Stomach (tissue), 9 donors: ENCODE measurements around the gene GNAO1. TPM values are rescaled to one million over a fixed set of nuclear protein-coding genes. Genes with fewer than 3 reads are reported as not detected.

Source experiments
- DNase-seq, 2 donors: peaks; one replicate each; pipeline versions ENCODE4 v3.0.0 to v3.0.0-alpha.2; 2013 to 2019
- H3K27ac ChIP-seq, 5 donors: fragments of 200-600 bp in 4 of 5; sonication (generic) in 4 of 5; one replicate each; pipeline ENCODE4 v1.5.1; 2013 to 2019; ENCODE audit warnings: mild to moderate bottlenecking in 1 of 5, moderate library complexity in 1 of 5
- H3K27me3 ChIP-seq, 3 donors: fragments of 200-600 bp; sonication (generic); one replicate each; pipeline ENCODE4 v1.5.1; 2017 to 2019; ENCODE audit warnings: mixed run types in 1 of 3
- H3K36me3 ChIP-seq, 4 donors: fragments of 200-600 bp; sonication (generic); 1 replicate in 3 of 4; 2 replicates in 1 of 4; pipeline ENCODE4 v1.5.1; 2016 to 2019
- H3K4me1 ChIP-seq, 4 donors: fragments of 200-600 bp; sonication (generic); one replicate each; pipeline ENCODE4 v1.5.1; 2016 to 2019
- H3K4me3 ChIP-seq, 4 donors: fragments of 200-600 bp; sonication (generic) in 3 of 4; one replicate each; pipeline ENCODE4 v1.5.1; 2016 to 2019; ENCODE audit warnings: mild to moderate bottlenecking in 1 of 4
- H3K9me3 ChIP-seq, 4 donors: fragments of 200-600 bp; sonication (generic); one replicate each; pipeline ENCODE4 v1.5.1; 2016 to 2019
- CTCF ChIP-seq, 7 experiments: fragments of 450-650 bp in 4 of 7; fragments of 200-600 bp in 3 of 7; sonication (generic) in 3 of 7; IDR thresholded peaks; one replicate each; pipeline ENCODE4 v1.5.1; 2016 to 2019; ENCODE audit warnings: antibody characterized with exemption in 7 of 7, control low read depth in 2 of 7, mild to moderate bottlenecking in 1 of 7
- EP300 ChIP-seq: sonication (generic); formaldehyde crosslinking; IDR thresholded peaks from one replicate; pipeline ENCODE4 v1.6.1; 2017; ENCODE audit warnings: antibody characterized with exemption
- POLR2A ChIP-seq, 4 donors: fragments of 450-650 bp; IDR thresholded peaks; one replicate each; pipeline ENCODE4 v1.6.1; 2016; ENCODE audit warnings: antibody characterized with exemption in 4 of 4, control low read depth in 2 of 4, mild to moderate bottlenecking in 1 of 4, moderate library complexity in 1 of 4
- POLR2AphosphoS5 ChIP-seq, 3 donors: sonication (generic); formaldehyde crosslinking; IDR thresholded peaks; one replicate each; pipeline ENCODE4 v1.6.1; 2016; ENCODE audit warnings: antibody characterized with exemption in 3 of 3
- WGBS, 5 donors: extraction: QIAGEN DNeasy Blood & Tissue Kit in 3 of 5; methylation state at CpG; one replicate each; pipeline versions ENCODE4 v1.1.5 to v1.1.7; 2013 to 2018; 5-methylcytosine and 5-hydroxymethylcytosine counted together
- intact Hi-C: fragments of 100-400 bp; cut with DNase I; formaldehyde crosslinking; loops from one replicate; pipeline ENCODE4 v1.15.1; 2023; ENCODE audit warnings: low total_unique reads
- polyA plus RNA-seq, 3 donors: library from polyadenylated mRNA; stranded (reverse); fragments of 200-250 nt; gene quantifications; one replicate each; pipeline ENCODE4 v1.2.3, GENCODE V29; 2013
- total RNA-seq, 5 donors: library from RNA; depleted of rRNA; stranded (reverse); fragments of >200 nt; gene quantifications; one replicate each; pipeline versions ENCODE4 v1.1.0 to v1.2.3, GENCODE V29; 2014 to 2016
- donor health status: healthy with polysubstance abuse.
- donor health status: Bipolar disorder and iron deficiency.
- donor health status: healthy.

The GNAO1 gene
- total and polyA plus RNA-seq, 8 donors: 2.3 to 42.0 (median 4.7) TPM

DNA sequence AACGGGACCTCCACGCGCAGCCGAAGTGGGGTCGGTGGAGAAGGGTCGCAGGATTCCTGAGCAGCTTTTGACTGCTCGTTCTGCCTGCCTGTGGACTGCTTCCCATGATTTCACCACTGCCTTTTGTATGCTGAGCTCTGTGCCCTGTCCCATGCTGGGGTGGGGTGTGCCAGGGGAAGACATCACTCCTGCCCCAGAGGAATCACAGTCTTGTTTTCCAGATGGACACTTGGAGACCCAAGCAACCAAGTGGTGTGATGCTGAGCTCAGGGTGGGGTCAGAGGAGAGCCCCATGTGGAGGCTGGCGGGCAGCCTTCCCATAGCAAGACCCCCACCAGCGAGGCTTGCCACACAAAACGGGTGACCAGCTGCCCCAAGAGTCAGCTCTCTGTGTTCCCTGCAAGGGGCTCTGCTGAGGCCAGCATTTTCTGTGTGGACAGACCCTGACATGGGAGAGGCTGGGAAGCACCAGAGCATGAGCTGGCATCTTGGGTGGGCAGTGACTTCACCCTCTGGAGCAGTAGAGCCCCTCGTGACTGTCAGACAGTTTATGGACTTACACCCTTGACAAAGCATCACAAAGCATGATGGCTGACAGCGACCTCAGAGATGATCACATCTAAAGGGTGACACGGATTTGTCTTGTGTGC is 111.9 kb downstream of the GNAO1 start:
- intact Hi-C loops: no loop called here
- 88 to 90% (median 88%) methylated on average over 12 to 13 of the region's 13 CpGs for WGBS, 5 donors
- Histone ChIP-seq H3K27ac (no peak overlapping the region), H3K4me1 (peaks cover 0 to 33% (median 14%) of the 10 kb centered on the region in 4 donors), H3K9me3 (no peaks in the 10 kb centered on the region), H3K4me3 (no peak overlapping the region), H3K36me3 (no peaks in the 10 kb centered on the region), H3K27me3 (no peaks in the 10 kb centered on the region)
- no peak for DNase-seq
- TF ChIP-seq EP300 (no peak), POLR2AphosphoS5 (IDR thresholded peaks at IDR 0.05) (no peak), POLR2A (IDR thresholded peaks at IDR 0.05) (no peak), CTCF (IDR thresholded peaks at IDR 0.05) (no peak)

DNA sequence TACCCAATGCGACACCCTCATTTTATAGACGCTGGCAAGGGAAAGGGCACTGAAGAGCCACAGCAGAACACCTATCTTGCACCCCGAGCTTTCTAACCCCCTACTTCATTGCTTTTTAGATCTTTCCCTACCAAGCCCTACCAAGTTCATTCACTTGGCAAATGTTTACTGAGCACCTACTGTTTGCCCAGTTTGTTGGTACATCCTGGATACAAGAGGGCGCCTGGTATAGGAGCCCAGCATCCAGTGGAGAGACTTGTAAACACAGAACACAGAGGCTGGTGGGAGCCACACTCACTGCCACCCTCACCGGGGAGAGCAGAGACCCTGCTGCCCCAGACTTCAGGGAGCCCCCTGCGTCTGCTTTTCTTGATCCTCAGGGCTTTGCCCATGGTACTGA is 112.6 kb downstream of the GNAO1 start:
- no peak for DNase-seq
- no peaks in the 10 kb centered on the region for H3K9me3 ChIP-seq
- no peaks in the 10 kb centered on the region for H3K27me3 ChIP-seq
- TF ChIP-seq POLR2AphosphoS5 (IDR thresholded peaks at IDR 0.05) (no peak), CTCF (IDR thresholded peaks at IDR 0.05) (no peak)
- peaks cover 0 to 32% (median 13%) of the 10 kb centered on the region in 4 donors for H3K4me1 ChIP-seq
- intact Hi-C loops: no loop called here
- H3K27ac ChIP-seq: no peak overlapping the region
- no peak overlapping the region for H3K4me3 ChIP-seq
- WGBS, 5 donors: 68 to 80% (median 71%) methylated on average over 6 of the region's 6 CpGs
- no peaks in the 10 kb centered on the region for H3K36me3 ChIP-seq

DNA sequence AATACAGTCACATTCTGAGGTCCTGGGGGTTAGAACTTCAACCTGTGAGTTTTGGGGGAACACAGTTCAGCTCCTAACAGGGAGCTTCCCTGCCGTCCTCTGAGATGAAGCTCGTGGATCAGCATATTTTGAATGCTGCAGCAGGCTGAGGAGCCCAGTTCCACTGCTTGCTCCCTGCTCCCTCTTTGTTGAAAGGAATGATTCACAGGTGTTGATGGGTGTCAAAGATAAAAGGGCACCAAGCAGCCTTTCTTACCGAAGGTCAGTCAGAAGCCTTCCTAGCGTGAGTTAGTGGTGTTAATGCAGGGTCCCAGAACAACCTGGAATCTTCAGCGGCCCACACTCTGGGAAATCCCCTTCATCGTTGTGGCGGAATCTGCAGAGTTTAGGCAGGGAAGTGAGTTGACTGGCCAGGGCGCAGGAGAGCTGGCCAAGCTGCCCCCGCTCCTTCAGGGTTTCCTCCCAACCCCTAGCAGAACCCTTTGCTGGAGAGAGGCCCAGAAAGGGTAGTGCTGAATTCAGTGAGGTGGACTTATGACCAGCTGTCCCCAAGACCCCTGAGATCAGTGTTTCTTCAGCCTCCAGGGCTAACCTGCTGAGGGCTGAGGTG is 114.8 kb downstream of the GNAO1 start:
- 33 to 56% (median 48%) methylated on average over 9 of the region's 9 CpGs for WGBS, 5 donors
- Histone ChIP-seq H3K4me3 (no peak overlapping the region), H3K9me3 (no peaks in the 10 kb centered on the region), H3K27ac (peak overlapping the region in 1 of 5 donors; percentile 10), H3K36me3 (no peaks in the 10 kb centered on the region), H3K4me1 (peaks cover 0 to 12% (median 6%) of the 10 kb centered on the region in 4 donors), H3K27me3 (no peaks in the 10 kb centered on the region)
- DNase-seq: peak in 1 of 2 donors; percentile 24
- TF ChIP-seq POLR2A (IDR thresholded peaks at IDR 0.05): no peak
- TF ChIP-seq CTCF (IDR thresholded peaks at IDR 0.05): no peak
- no peak for TF ChIP-seq POLR2AphosphoS5 (IDR thresholded peaks at IDR 0.05)
- no peak for TF ChIP-seq EP300
- intact Hi-C loops: no loop called here

DNA sequence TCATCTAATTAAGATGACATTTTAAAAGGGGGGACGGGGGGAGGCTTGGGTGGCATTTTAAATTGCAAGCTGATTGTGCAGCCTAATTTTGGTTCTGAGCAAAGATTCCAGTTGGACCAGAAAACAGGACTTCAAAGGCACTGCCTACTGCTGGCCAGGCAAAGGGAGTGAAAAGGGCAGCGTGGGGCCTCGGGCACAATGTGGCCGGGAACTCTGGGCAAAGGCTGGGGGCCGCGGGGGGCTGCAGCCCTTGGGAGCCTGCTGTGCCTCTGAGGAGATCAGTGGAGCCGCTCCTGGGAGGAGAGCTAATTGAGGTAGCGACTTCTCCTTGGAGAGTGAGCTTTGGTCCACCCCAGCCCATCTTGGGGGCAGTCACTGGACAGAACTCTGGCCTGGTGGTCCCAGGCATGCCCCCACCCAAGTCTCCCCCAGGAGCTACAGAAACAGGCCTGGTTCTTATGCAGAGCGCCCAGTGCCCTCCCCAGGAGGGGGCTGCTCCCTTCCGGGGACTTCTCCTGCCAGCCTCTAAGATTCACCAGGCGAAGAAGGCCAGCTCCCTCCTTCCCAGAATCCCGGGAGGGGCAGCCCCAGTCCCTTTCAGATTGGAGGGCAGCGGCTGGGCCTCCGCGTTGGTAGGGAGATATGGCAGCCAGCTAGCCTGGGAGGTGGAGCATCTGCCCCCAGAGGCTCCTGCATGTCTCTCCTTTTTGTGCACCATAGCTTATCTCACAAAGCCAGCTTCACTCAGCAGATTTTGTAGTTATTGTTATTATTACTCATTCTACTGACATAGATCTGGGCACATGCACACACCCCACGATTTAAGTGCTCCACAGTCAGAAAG is 115.6 kb downstream of the GNAO1 start:
- Histone ChIP-seq H3K9me3 (no peaks in the 10 kb centered on the region), H3K4me1 (peaks cover 0 to 8% (median 4%) of the 10 kb centered on the region in 4 donors), H3K27me3 (no peaks in the 10 kb centered on the region), H3K36me3 (no peaks in the 10 kb centered on the region), H3K4me3 (no peak overlapping the region), H3K27ac (no peak overlapping the region)
- TF ChIP-seq EP300 (no peak), POLR2A (IDR thresholded peaks at IDR 0.05) (no peak), CTCF (IDR thresholded peaks at IDR 0.05) (no peak), POLR2AphosphoS5 (IDR thresholded peaks at IDR 0.05) (no peak)
- intact Hi-C loops: no loop called here
- 62 to 76% (median 72%) methylated on average over 15 to 16 of the region's 16 CpGs for WGBS, 5 donors
- no peak for DNase-seq
